WTC11 (cell line): ENCODE measurements around the gene PPP1R9A. TPM values are rescaled to one million over a fixed set of nuclear protein-coding genes. Genes with fewer than 3 reads are reported as not detected.

Source experiments
- ATAC-seq: fragments of 200-7000 bp; cut with Tn5 transposase; 2 replicates; pipeline ENCODE4 v1.10.0; 2021; ENCODE audit warnings: mild to moderate bottlenecking, moderate library complexity
- Bru-seq: library from RNA; stranded (reverse); fragments of 400-500 nt; gene quantifications from one replicate; lab custom pipeline; 2021; lab: Mats Ljungman, UMichigan
- CTCF ChIA-PET: fragments of 300-600 bp; sonication (Branson Sonifier 250); formaldehyde crosslinking; loops from one replicate; lab custom pipeline; 2021; ENCODE audit warnings: antibody characterized with exemption; lab: Charles Lee
- POLR2A ChIA-PET: fragments of 350-600 bp; sonication (Branson Sonifier 250); formaldehyde crosslinking; loops from one replicate; lab custom pipeline; 2021; ENCODE audit warnings: antibody characterized with exemption; lab: Charles Lee
- DNase-seq: peaks from one replicate; pipeline ENCODE4 v3.0.0; 2021; ENCODE audit warnings: low spot score
- H3K27ac Mint-ChIP-seq: 2 replicates; pipeline ENCODE4 v1.8.0; 2021; ENCODE audit warnings: mixed read lengths
- H3K27me3 Mint-ChIP-seq: 2 replicates; pipeline ENCODE4 v1.8.0; 2021; ENCODE audit warnings: low read depth, mild to moderate bottlenecking, moderate library complexity, mixed read lengths
- H3K36me3 Mint-ChIP-seq: 2 replicates; pipeline ENCODE4 v1.8.0; 2021; ENCODE audit warnings: mixed read lengths
- H3K4me1 Mint-ChIP-seq: 2 replicates; pipeline ENCODE4 v1.8.0; 2022; ENCODE audit warnings: mixed read lengths
- H3K4me3 Mint-ChIP-seq: 2 replicates; pipeline ENCODE4 v1.8.0; 2021; ENCODE audit warnings: mild to moderate bottlenecking, moderate library complexity, mixed read lengths
- H3K9me3 Mint-ChIP-seq: 2 replicates; pipeline ENCODE4 v1.8.0; 2021; ENCODE audit warnings: mixed read lengths
- ARID4B ChIP-seq: sonication (generic); formaldehyde crosslinking; IDR thresholded peaks from 2 replicates; pipeline ENCODE4 v1.8.0; 2023; ENCODE audit warnings: missing genetic modification reagents, mild to moderate bottlenecking, borderline replicate concordance
- CDX4 ChIP-seq: fragments of 250-450 bp; sonication (Bioruptor Pico); IDR thresholded peaks from 2 replicates; pipeline ENCODE4 v1.9.0; 2021; ENCODE audit warnings: moderate library complexity, mild to moderate bottlenecking, inconsistent platforms, borderline replicate concordance
- EMX1 ChIP-seq: fragments of 250-450 bp; sonication (Bioruptor Pico); IDR thresholded peaks from 2 replicates; pipeline ENCODE4 v1.8.0; 2021; ENCODE audit warnings: mild to moderate bottlenecking
- GABPB1 ChIP-seq: sonication (generic); formaldehyde crosslinking; IDR thresholded peaks from 2 replicates; pipeline ENCODE4 v1.8.1; 2023; ENCODE audit warnings: mild to moderate bottlenecking, missing genetic modification reagents
- HMGXB4 ChIP-seq: sonication (generic); formaldehyde crosslinking; IDR thresholded peaks from 2 replicates; pipeline ENCODE4 v1.8.1; 2023; ENCODE audit warnings: mild to moderate bottlenecking, moderate library complexity, missing genetic modification reagents
- MLX ChIP-seq: sonication (generic); formaldehyde crosslinking; IDR thresholded peaks from 2 replicates; pipeline ENCODE4 v1.8.1; 2023; ENCODE audit warnings: mild to moderate bottlenecking, missing genetic modification reagents, moderate library complexity
- RELA ChIP-seq: sonication (generic); formaldehyde crosslinking; IDR thresholded peaks from 2 replicates; pipeline ENCODE4 v1.8.1; 2022; ENCODE audit warnings: missing genetic modification reagents, mild to moderate bottlenecking, borderline replicate concordance
- SMAD3 ChIP-seq: sonication (generic); formaldehyde crosslinking; IDR thresholded peaks from 2 replicates; pipeline ENCODE4 v1.8.0; 2022; ENCODE audit warnings: missing genetic modification reagents, mild to moderate bottlenecking, borderline replicate concordance
- TP53 ChIP-seq: sonication (generic); formaldehyde crosslinking; IDR thresholded peaks from 2 replicates; pipeline ENCODE4 v1.8.1; 2023; ENCODE audit warnings: mild to moderate bottlenecking, missing genetic modification reagents
- ZNF121 ChIP-seq: sonication (generic); formaldehyde crosslinking; IDR thresholded peaks from 2 replicates; pipeline ENCODE4 v1.8.0; 2023; ENCODE audit warnings: missing genetic modification reagents
- ZNF317 ChIP-seq: sonication (generic); formaldehyde crosslinking; IDR thresholded peaks from 2 replicates; pipeline ENCODE4 v1.8.1; 2023; ENCODE audit warnings: low read depth, mild to moderate bottlenecking, moderate library complexity, missing genetic modification reagents, borderline replicate concordance
- long read RNA-seq, 3 experiments: library from RNA in 1 of 3; library from capped mRNA in 1 of 3; library from polyadenylated mRNA in 1 of 3; unstranded in 2 of 3; stranded (forward) in 1 of 3; transcript quantifications; one replicate each; pipeline ENCODE4 v2.0.0, GENCODE V29; 2021
- total RNA-seq: library from RNA; stranded (reverse); gene quantifications from 3 replicates; pipeline ENCODE4 v1.2.3, GENCODE V29; 2021
- TF ChIP-seq, protein P1 (sequence below): sonication (generic); formaldehyde crosslinking; IDR thresholded peaks from 2 replicates; pipeline ENCODE4 v1.8.0; 2022; ENCODE audit warnings: mild to moderate bottlenecking, missing genetic modification reagents
- TF ChIP-seq, protein P2 (sequence below): sonication (generic); formaldehyde crosslinking; IDR thresholded peaks from 2 replicates; pipeline ENCODE4 v1.8.0; 2022; ENCODE audit warnings: mild to moderate bottlenecking, missing genetic modification reagents
- TF ChIP-seq, protein P3 (sequence below): fragments of 250-450 bp; sonication (Bioruptor Pico); IDR thresholded peaks from 2 replicates; pipeline ENCODE4 v1.9.0; 2021; ENCODE audit warnings: mild to moderate bottlenecking, borderline replicate concordance
- TF ChIP-seq, protein P4 (sequence below): sonication (generic); formaldehyde crosslinking; IDR thresholded peaks from 2 replicates; pipeline ENCODE4 v1.8.1; 2022; ENCODE audit warnings: mild to moderate bottlenecking, missing genetic modification reagents, moderate library complexity, borderline replicate concordance
- TF ChIP-seq, protein P5 (sequence below): sonication (generic); formaldehyde crosslinking; IDR thresholded peaks from 2 replicates; pipeline ENCODE4 v1.8.0; 2023; ENCODE audit warnings: mild to moderate bottlenecking, missing genetic modification reagents

Gene PPP1R9A
- total RNA-seq, result 16.8 to 18.7 TPM (median 18.0 TPM) in 3 replicates
- percentile 72 among the genes with signal in this experiment for Bru-seq, nascent RNA
- long read RNA-seq, experiment 1, partial matches to known transcripts, result 8 of 27 reads
- long read RNA-seq, experiment 1, other reads (novel, unspliced or antisense), result 19 of 27 reads
- long read RNA-seq, experiment 2, partial matches to known transcripts, result 1 of 7 reads
- long read RNA-seq, experiment 2, other reads (novel, unspliced or antisense), result 6 of 7 reads
- long read RNA-seq, experiment 3, partial matches to known transcripts, result 3 of 3 reads
- long read RNA-seq, experiment 3, other reads (novel, unspliced or antisense), result 0 of 3 reads

DNA sequence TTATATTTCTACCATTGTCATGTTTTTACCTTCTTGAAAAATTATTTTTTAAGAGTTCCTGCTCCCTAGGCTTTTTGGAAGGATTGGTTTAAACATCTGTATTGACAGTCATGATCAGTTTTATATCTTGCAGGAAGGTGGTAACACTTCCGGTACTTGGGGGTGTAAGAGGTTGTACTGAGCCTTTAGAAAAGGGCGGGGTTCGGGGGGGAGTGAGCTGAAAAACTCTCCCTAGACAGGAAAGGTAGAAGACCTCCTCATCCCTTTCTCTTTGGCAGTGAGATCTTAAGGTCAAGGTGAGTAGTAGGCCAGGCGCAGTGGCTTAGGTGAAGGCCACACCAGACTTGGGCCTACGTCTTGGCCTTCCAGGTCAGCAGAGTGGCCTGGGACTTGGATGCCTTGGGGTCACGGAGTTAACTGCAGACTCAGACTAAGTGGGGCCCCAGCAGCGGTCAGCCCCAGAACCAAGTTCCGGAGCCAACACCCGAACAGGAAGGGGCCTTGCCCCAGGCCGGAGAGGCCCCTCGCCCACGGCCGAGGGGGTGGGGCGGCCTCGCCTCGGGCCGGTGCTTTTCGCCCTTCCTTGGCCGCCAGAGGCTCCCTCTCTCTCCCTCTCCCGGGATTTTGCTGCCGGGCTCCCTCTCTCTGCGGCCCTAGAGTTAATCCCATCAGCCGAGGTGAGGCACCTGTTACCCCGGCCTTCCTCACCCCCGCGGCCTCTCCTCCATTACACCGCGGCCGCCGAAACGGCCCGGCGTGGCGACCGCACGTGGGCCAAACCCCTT is at the start of gene PPP1R9A:
Gene PPP1R9A (plus strand): TSS at position 569 of the 785 bp plus-strand sequence. CDS start 2,520 bp downstream, outside the sequence.
- ChIA-PET CTCF (no interaction called here), POLR2A (no interaction called here)
- Mint-ChIP-seq H3K4me3 (peak within 1 kb of the TSS; percentile 83), H3K27me3 (no peaks in the 10 kb centered on the region), H3K36me3 (no peaks in the 10 kb centered on the region), H3K9me3 (no peaks in the 10 kb centered on the region), H3K4me1 (peaks cover 48% of the 10 kb centered on the region), H3K27ac (peak within 1 kb of the TSS; percentile 93)
- DNase-seq (peak; percentile 68), ATAC-seq (peak; percentile 78)
- no peak for TF ChIP-seq SMAD3 (CRISPR knock-in tag)
- TF ChIP-seq RELA (CRISPR knock-in tag), result 0 out of 2 replicates have a peak, but pooled peaks have one; percentile 31
- TF ChIP-seq CDX4, result no peak
- TF ChIP-seq, protein P1, sequence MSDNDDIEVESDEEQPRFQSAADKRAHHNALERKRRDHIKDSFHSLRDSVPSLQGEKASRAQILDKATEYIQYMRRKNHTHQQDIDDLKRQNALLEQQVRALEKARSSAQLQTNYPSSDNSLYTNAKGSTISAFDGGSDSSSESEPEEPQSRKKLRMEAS (CRISPR knock-in tag), result 0 out of 2 replicates have a peak, but pooled peaks have one; percentile 58
- TF ChIP-seq TP53 (CRISPR knock-in tag), result no peak
- TF ChIP-seq, protein P2, sequence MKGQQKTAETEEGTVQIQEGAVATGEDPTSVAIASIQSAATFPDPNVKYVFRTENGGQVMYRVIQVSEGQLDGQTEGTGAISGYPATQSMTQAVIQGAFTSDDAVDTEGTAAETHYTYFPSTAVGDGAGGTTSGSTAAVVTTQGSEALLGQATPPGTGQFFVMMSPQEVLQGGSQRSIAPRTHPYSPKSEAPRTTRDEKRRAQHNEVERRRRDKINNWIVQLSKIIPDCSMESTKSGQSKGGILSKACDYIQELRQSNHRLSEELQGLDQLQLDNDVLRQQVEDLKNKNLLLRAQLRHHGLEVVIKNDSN, result no peak
- TF ChIP-seq MLX (CRISPR knock-in tag), result no peak
- no peak for TF ChIP-seq ZNF317 (CRISPR knock-in tag)
- TF ChIP-seq, protein P3, sequence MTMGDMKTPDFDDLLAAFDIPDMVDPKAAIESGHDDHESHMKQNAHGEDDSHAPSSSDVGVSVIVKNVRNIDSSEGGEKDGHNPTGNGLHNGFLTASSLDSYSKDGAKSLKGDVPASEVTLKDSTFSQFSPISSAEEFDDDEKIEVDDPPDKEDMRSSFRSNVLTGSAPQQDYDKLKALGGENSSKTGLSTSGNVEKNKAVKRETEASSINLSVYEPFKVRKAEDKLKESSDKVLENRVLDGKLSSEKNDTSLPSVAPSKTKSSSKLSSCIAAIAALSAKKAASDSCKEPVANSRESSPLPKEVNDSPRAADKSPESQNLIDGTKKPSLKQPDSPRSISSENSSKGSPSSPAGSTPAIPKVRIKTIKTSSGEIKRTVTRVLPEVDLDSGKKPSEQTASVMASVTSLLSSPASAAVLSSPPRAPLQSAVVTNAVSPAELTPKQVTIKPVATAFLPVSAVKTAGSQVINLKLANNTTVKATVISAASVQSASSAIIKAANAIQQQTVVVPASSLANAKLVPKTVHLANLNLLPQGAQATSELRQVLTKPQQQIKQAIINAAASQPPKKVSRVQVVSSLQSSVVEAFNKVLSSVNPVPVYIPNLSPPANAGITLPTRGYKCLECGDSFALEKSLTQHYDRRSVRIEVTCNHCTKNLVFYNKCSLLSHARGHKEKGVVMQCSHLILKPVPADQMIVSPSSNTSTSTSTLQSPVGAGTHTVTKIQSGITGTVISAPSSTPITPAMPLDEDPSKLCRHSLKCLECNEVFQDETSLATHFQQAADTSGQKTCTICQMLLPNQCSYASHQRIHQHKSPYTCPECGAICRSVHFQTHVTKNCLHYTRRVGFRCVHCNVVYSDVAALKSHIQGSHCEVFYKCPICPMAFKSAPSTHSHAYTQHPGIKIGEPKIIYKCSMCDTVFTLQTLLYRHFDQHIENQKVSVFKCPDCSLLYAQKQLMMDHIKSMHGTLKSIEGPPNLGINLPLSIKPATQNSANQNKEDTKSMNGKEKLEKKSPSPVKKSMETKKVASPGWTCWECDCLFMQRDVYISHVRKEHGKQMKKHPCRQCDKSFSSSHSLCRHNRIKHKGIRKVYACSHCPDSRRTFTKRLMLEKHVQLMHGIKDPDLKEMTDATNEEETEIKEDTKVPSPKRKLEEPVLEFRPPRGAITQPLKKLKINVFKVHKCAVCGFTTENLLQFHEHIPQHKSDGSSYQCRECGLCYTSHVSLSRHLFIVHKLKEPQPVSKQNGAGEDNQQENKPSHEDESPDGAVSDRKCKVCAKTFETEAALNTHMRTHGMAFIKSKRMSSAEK (CRISPR knock-in tag), result no peak
- TF ChIP-seq GABPB1 (CRISPR knock-in tag), result peak; percentile 30
- TF ChIP-seq, protein P4, sequence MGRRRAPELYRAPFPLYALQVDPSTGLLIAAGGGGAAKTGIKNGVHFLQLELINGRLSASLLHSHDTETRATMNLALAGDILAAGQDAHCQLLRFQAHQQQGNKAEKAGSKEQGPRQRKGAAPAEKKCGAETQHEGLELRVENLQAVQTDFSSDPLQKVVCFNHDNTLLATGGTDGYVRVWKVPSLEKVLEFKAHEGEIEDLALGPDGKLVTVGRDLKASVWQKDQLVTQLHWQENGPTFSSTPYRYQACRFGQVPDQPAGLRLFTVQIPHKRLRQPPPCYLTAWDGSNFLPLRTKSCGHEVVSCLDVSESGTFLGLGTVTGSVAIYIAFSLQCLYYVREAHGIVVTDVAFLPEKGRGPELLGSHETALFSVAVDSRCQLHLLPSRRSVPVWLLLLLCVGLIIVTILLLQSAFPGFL (CRISPR knock-in tag), result no peak
- TF ChIP-seq ZNF121 (CRISPR knock-in tag), result no peak
- no peak; the same call in 1 of the 2 replicates for TF ChIP-seq EMX1 (CRISPR knock-in tag)
- peak; percentile 72; the same call in 1 of the 2 replicates for TF ChIP-seq HMGXB4 (CRISPR knock-in tag)
- TF ChIP-seq, protein P5, sequence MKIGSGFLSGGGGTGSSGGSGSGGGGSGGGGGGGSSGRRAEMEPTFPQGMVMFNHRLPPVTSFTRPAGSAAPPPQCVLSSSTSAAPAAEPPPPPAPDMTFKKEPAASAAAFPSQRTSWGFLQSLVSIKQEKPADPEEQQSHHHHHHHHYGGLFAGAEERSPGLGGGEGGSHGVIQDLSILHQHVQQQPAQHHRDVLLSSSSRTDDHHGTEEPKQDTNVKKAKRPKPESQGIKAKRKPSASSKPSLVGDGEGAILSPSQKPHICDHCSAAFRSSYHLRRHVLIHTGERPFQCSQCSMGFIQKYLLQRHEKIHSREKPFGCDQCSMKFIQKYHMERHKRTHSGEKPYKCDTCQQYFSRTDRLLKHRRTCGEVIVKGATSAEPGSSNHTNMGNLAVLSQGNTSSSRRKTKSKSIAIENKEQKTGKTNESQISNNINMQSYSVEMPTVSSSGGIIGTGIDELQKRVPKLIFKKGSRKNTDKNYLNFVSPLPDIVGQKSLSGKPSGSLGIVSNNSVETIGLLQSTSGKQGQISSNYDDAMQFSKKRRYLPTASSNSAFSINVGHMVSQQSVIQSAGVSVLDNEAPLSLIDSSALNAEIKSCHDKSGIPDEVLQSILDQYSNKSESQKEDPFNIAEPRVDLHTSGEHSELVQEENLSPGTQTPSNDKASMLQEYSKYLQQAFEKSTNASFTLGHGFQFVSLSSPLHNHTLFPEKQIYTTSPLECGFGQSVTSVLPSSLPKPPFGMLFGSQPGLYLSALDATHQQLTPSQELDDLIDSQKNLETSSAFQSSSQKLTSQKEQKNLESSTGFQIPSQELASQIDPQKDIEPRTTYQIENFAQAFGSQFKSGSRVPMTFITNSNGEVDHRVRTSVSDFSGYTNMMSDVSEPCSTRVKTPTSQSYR (CRISPR knock-in tag), result peak; percentile 26; the same call in 1 of the 2 replicates
- peak; percentile 79; the same call in 1 of the 2 replicates for TF ChIP-seq ARID4B (CRISPR knock-in tag)
